H1 (cell line): ENCODE results near the gene BRS3. TPM values are rescaled to one million over a fixed set of nuclear protein-coding genes. Genes with fewer than 3 reads are reported as not detected.

ENCODE experiments used
- CTCF ChIA-PET: fragments of 300-600 bp; sonication (Branson Sonifier 250); formaldehyde crosslinking; loops from one replicate; lab custom pipeline; 2021; ENCODE audit not compliant: partially characterized antibody; lab: Charles Lee
- POLR2A ChIA-PET: fragments of 300-600 bp; sonication (Branson Sonifier 250); formaldehyde crosslinking; loops from one replicate; lab custom pipeline; 2021; ENCODE audit warnings: inconsistent platforms; ENCODE audit not compliant: partially characterized antibody; lab: Charles Lee
- DNase-seq, 2 experiments: peaks; one replicate each; pipeline versions ENCODE4 v3.0.0 to v3.0.0-alpha.2; 2010 to 2022; ENCODE audit warnings: low spot score in 2 of 2, low read depth in 1 of 2, mixed read lengths in 1 of 2
- FAIRE-seq: peaks from 2 replicates; lab custom pipeline; 2011; peaks lifted over from hg19 to GRCh38; lab: Jason Lieb, UNC
- H2AFZ ChIP-seq: 2 replicates; pipeline ENCODE4 v1.8.1; 2012; ENCODE audit warnings: low read length, inconsistent platforms
- H2AK5ac ChIP-seq: 2 replicates; pipeline ENCODE4 v1.6.1; 2013; ENCODE audit warnings: low read depth, low read length
- H2BK120ac ChIP-seq: replicated peaks from 2 replicates; pipeline ENCODE3; 2013; ENCODE audit warnings: low read depth, low read length, inconsistent platforms
- H2BK12ac ChIP-seq: 2 replicates; pipeline ENCODE4 v1.6.1; 2013; ENCODE audit warnings: low read depth, low read length
- H2BK15ac ChIP-seq: 2 replicates; pipeline ENCODE4 v1.6.1; 2013; ENCODE audit warnings: low read length
- H2BK20ac ChIP-seq: 2 replicates; pipeline ENCODE4 v1.6.1; 2013; ENCODE audit warnings: low read length
- H2BK5ac ChIP-seq: 2 replicates; pipeline ENCODE4 v1.6.1; 2013; ENCODE audit warnings: low read depth, low read length
- H3K14ac ChIP-seq: 2 replicates; pipeline ENCODE4 v1.6.1; 2013; ENCODE audit warnings: inconsistent platforms; ENCODE audit not compliant: insufficient read length
- H3K18ac ChIP-seq: 2 replicates; pipeline ENCODE4 v1.6.1; 2013; ENCODE audit warnings: low read length; ENCODE audit errors: extremely low read depth
- H3K23ac ChIP-seq: 2 replicates; pipeline ENCODE4 v1.6.1; 2013; ENCODE audit warnings: inconsistent platforms; ENCODE audit not compliant: insufficient read length
- H3K23me2 ChIP-seq: 2 replicates; pipeline ENCODE4 v1.6.1; 2013; ENCODE audit warnings: low read depth, low read length
- H3K27ac ChIP-seq: 2 replicates; pipeline ENCODE4 v1.6.1; 2011; ENCODE audit warnings: low read depth, low read length, inconsistent platforms
- H3K27me3 ChIP-seq, 4 experiments: replicated peaks in 1 of 4; 1 replicate in 1 of 4; 2 replicates in 3 of 4; pipeline versions ENCODE4 v1.6.1 to v1.8.1; 2011 to 2013; ENCODE audit warnings: low read length in 3 of 4, mild to moderate bottlenecking in 3 of 4, inconsistent platforms in 2 of 4, mixed read lengths in 2 of 4, moderate library complexity in 1 of 4; ENCODE audit not compliant: control insufficient read depth in 3 of 4, insufficient read depth in 3 of 4; ENCODE audit errors: extremely low read depth in 1 of 4
- H3K36me3 ChIP-seq, 4 experiments: 2 replicates each; pipeline versions ENCODE4 v1.6.1 to v1.8.1; 2011 to 2013; ENCODE audit warnings: mild to moderate bottlenecking in 4 of 4, low read length in 3 of 4, moderate library complexity in 2 of 4, control low read depth in 1 of 4, inconsistent platforms in 1 of 4; ENCODE audit not compliant: insufficient read depth in 4 of 4, control insufficient read depth in 2 of 4
- H3K4ac ChIP-seq: replicated peaks from 2 replicates; pipeline ENCODE3; 2013; ENCODE audit warnings: low read length, low read depth, mixed read lengths, inconsistent platforms; ENCODE audit not compliant: insufficient read length
- H3K4me1 ChIP-seq, 4 experiments: replicated peaks in 1 of 4; 1 replicate in 1 of 4; 2 replicates in 3 of 4; pipeline versions ENCODE4 v1.6.1 to v1.8.1; 2011 to 2013; ENCODE audit warnings: low read length in 3 of 4, inconsistent platforms in 2 of 4, mixed read lengths in 1 of 4; ENCODE audit not compliant: insufficient read depth in 4 of 4, control insufficient read depth in 3 of 4
- H3K4me2 ChIP-seq, 2 experiments: 2 replicates each; pipeline versions ENCODE4 v1.6.1 to v1.8.1; 2011 to 2013; ENCODE audit warnings: low read depth in 2 of 2, low read length in 2 of 2, control low read depth in 1 of 2, inconsistent platforms in 1 of 2, mild to moderate bottlenecking in 1 of 2; ENCODE audit not compliant: insufficient read depth in 1 of 2
- H3K4me3 ChIP-seq, 4 experiments: fragments of 200-600, 300-600 bp in 1 of 4; sonication (generic), shearing (Covaris generic), sonication (Bioruptor Twin) in 1 of 4; 2 replicates each; pipeline versions ENCODE4 v1.5.1 to v1.8.1; 2011 to 2016; ENCODE audit warnings: low read length in 4 of 4, low read depth in 3 of 4, control low read depth in 2 of 4, inconsistent platforms in 2 of 4, mild to moderate bottlenecking in 2 of 4, mixed read lengths in 1 of 4, moderate library complexity in 1 of 4; ENCODE audit not compliant: insufficient read depth in 2 of 4; ENCODE audit errors: extremely low read depth in 1 of 4
- H3K56ac ChIP-seq: replicated peaks from 2 replicates; pipeline ENCODE3; 2013; ENCODE audit warnings: low read depth, mild to moderate bottlenecking, mixed read lengths, low read length, inconsistent platforms; ENCODE audit not compliant: insufficient read length
- H3K79me1 ChIP-seq: 2 replicates; pipeline ENCODE4 v1.6.1; 2013; ENCODE audit warnings: low read depth, low read length, control low read depth
- H3K79me2 ChIP-seq, 2 experiments: 2 replicates each; pipeline versions ENCODE4 v1.6.1 to v1.8.1; 2012 to 2013; ENCODE audit warnings: low read length in 2 of 2, mild to moderate bottlenecking in 2 of 2, inconsistent platforms in 1 of 2; ENCODE audit not compliant: insufficient read depth in 2 of 2, control insufficient read depth in 1 of 2
- H3K9ac ChIP-seq, 4 experiments: replicated peaks in 1 of 4; 1 replicate in 1 of 4; 2 replicates in 3 of 4; pipeline versions ENCODE4 v1.6.1 to v1.8.1; 2011 to 2013; ENCODE audit warnings: low read depth in 3 of 4, low read length in 3 of 4, control low read depth in 2 of 4, mild to moderate bottlenecking in 2 of 4, moderate library complexity in 2 of 4, inconsistent platforms in 1 of 4; ENCODE audit errors: extremely low read depth in 1 of 4
- H3K9me3 ChIP-seq, 2 experiments: 2 replicates each; pipeline versions ENCODE4 v1.6.1 to v1.8.1; 2012 to 2013; ENCODE audit warnings: mild to moderate bottlenecking in 2 of 2, moderate library complexity in 2 of 2, control low read depth in 1 of 2, inconsistent platforms in 1 of 2, low read depth in 1 of 2, low read length in 1 of 2, mixed read lengths in 1 of 2; ENCODE audit not compliant: insufficient read depth in 2 of 2
- H4K20me1 ChIP-seq, 2 experiments: replicated peaks in 1 of 2; 2 replicates each; pipeline versions ENCODE3 to v1.8.1; 2011 to 2013; ENCODE audit warnings: inconsistent platforms in 2 of 2, low read length in 2 of 2, mild to moderate bottlenecking in 1 of 2; ENCODE audit not compliant: insufficient read depth in 2 of 2, control insufficient read depth in 1 of 2
- H4K5ac ChIP-seq: 2 replicates; pipeline ENCODE4 v1.6.1; 2013; ENCODE audit warnings: low read length, low read depth, mixed read lengths, inconsistent platforms; ENCODE audit not compliant: insufficient read length
- H4K8ac ChIP-seq: 2 replicates; pipeline ENCODE4 v1.8.0; 2013; ENCODE audit warnings: mild to moderate bottlenecking, moderate library complexity, low read length, inconsistent platforms; ENCODE audit not compliant: insufficient read depth; ENCODE audit errors: extremely low read depth
- H4K91ac ChIP-seq: replicated peaks from 2 replicates; pipeline ENCODE3; 2013; ENCODE audit warnings: low read length, mixed read lengths, inconsistent platforms; ENCODE audit not compliant: insufficient read length
- ATF2 ChIP-seq: IDR thresholded peaks from 2 replicates; pipeline ENCODE4 v1.6.1; 2012; ENCODE audit warnings: low read length, inconsistent platforms
- BACH1 ChIP-seq: IDR thresholded peaks from 2 replicates; pipeline ENCODE4 v1.6.1; 2012; ENCODE audit warnings: low read length, improper control_type of control experiment
- HDAC6 ChIP-seq: IDR thresholded peaks from one replicate; pipeline ENCODE4 v1.7.1; 2012; ENCODE audit warnings: low read depth, mild to moderate bottlenecking, inconsistent platforms, low read length, moderate library complexity
- MAFK ChIP-seq: IDR thresholded peaks from 2 replicates; pipeline ENCODE4 v1.6.1; 2012; ENCODE audit warnings: low read depth, mild to moderate bottlenecking, improper control_type of control experiment, low read length
- MAX ChIP-seq: IDR thresholded peaks from 2 replicates; pipeline ENCODE4 v1.6.1; 2012; ENCODE audit warnings: inconsistent platforms
- POLR2AphosphoS5 ChIP-seq: IDR thresholded peaks from 2 replicates; pipeline ENCODE4 v1.6.1; 2011; ENCODE audit warnings: low read depth, low read length
- RNF2 ChIP-seq: fragments of 200-900, 300-1000 bp; sonication (generic); IDR thresholded peaks from 2 replicates; pipeline ENCODE4 v1.7.1; 2016; ENCODE audit warnings: borderline replicate concordance, low read depth, mild to moderate bottlenecking, antibody characterized with exemption, low read length; ENCODE audit not compliant: poor library complexity, severe bottlenecking; ENCODE audit errors: missing control alignments
- SUZ12 ChIP-seq: fragments of 200-600 bp; sonication (generic); IDR thresholded peaks from 2 replicates; pipeline ENCODE4 v1.6.1; 2012; ENCODE audit warnings: mild to moderate bottlenecking, inconsistent platforms, low read length, moderate library complexity, mixed read lengths
- YY1 ChIP-seq: IDR thresholded peaks from 2 replicates; pipeline ENCODE4 v1.6.1; 2011; ENCODE audit warnings: low read depth, mild to moderate bottlenecking, low read length
- WGBS, 2 experiments: shearing (Covaris generic) in 1 of 2; methylation state at CpG; one replicate each; pipeline versions ENCODE4 v1.1.6 to v1.1.7; 2013 to 2015; ENCODE audit warnings: low lambda C conversion rate in 2 of 2, mixed read lengths in 2 of 2, inconsistent platforms in 1 of 2, low coverage in 1 of 2, missing lambda C conversion rate in 1 of 2; ENCODE audit not compliant: insufficient replicate concordance in 2 of 2, insufficient coverage in 1 of 2, insufficient read length in 1 of 2; ENCODE audit errors: extremely low coverage in 1 of 2, missing lambda C conversion rate in 1 of 2; 5-methylcytosine and 5-hydroxymethylcytosine counted together
- polyA plus RNA-seq, 7 experiments: library from polyadenylated mRNA; depleted of rRNA in 3 of 7; stranded (reverse) in 5 of 7; unstranded in 2 of 7; fragments of >200 nt in 5 of 7; fragments of 200-250 nt in 2 of 7; gene quantifications; 1 replicate in 5 of 7; 2 replicates in 1 of 7; 4 replicates in 1 of 7; pipeline versions ENCODE4 v1.2.1 to v1.2.3, GENCODE V29; 2011 to 2013; ENCODE audit warnings: missing spikeins in 2 of 7, mixed read lengths in 2 of 7
- total RNA-seq: library from RNA; stranded (reverse); fragmentation: NEBNext Ultra II Directional; extraction: Animal tissue kit (Norgen Biotek cat#: 25700); gene quantifications from 2 replicates; pipeline ENCODE4 v1.2.1, GENCODE V29; 2021

BRS3 gene
- total and polyA plus RNA-seq, 2 of the 8 experiments (the other 6 are each of a cell fraction or from before 2014, with no cell fraction given) = not detected

GRCh38 chrX:136496764-136497555 lies 9.2 kb downstream of the BRS3 start:
- WGBS, 2 experiments = 0% methylated on average over 14 of the region's 111 CpGs; no CpG with 5 or more reads in 1 of the 2 experiments
- POLR2A ChIA-PET = interaction anchor here (0.6 to 1.5 kb wide), 7 partner anchors 10 to 554 kb away, joined by 3 to 5 read pairs (median 3); no protein-coding TSS in a partner anchor
- H4K5ac ChIP-seq = peak overlapping the region; percentile 60
- CTCF ChIA-PET = interaction anchor here (0.6 kb wide), 1 partner anchor 37 kb away, joined by 3 read pairs; no protein-coding TSS in a partner anchor
- no peak overlapping the region for H2BK15ac ChIP-seq
- peak overlapping the region; percentile 56 to 78 (median 68) for H3K9ac ChIP-seq
- H2BK20ac ChIP-seq = no peak overlapping the region
- H3K18ac ChIP-seq = no peak overlapping the region
- peak overlapping the region; percentile 83 for H3K27ac ChIP-seq
- peaks cover 0 to 2% of the 10 kb centered on the region in 2 experiments for H4K20me1 ChIP-seq
- H3K27me3 ChIP-seq = no peaks in the 10 kb centered on the region
- peak overlapping the region; percentile 74 to 93 (median 81) for H3K4me3 ChIP-seq
- H3K4me1 ChIP-seq = no peaks in the 10 kb centered on the region
- DNase-seq = peak; percentile 41 to 72
- 0 out of 2 replicates have a peak overlapping the region, but pooled peaks have one; percentile 81 for H2AFZ ChIP-seq
- no peak for FAIRE-seq
- H3K79me1 ChIP-seq = no peaks in the 10 kb centered on the region
- H2AK5ac ChIP-seq = no peak overlapping the region
- H3K4ac ChIP-seq = no peak overlapping the region
- H3K4me2 ChIP-seq = peak overlapping the region; percentile 71 to 75
- peaks cover 4 to 21% (median 7%) of the 10 kb centered on the region in 4 experiments; a peak in 7 of 8 replicates for H3K36me3 ChIP-seq
- no peak overlapping the region for H4K91ac ChIP-seq
- no peaks in the 10 kb centered on the region for H3K9me3 ChIP-seq
- no peak overlapping the region; the same call in 1 of the 2 replicates for H2BK12ac ChIP-seq
- peaks cover 0 to 19% of the 10 kb centered on the region in 2 experiments; a peak in 3 of 4 replicates for H3K79me2 ChIP-seq
- no peaks in the 10 kb centered on the region for H3K23me2 ChIP-seq
- H4K8ac ChIP-seq = peak overlapping the region; percentile 97; the same call in 1 of the 2 replicates
- no peak overlapping the region for H2BK5ac ChIP-seq
- H3K14ac ChIP-seq = no peak overlapping the region
- H3K23ac ChIP-seq = no peak overlapping the region
- H2BK120ac ChIP-seq = no peak overlapping the region
- H3K56ac ChIP-seq = no peak overlapping the region
- peak; percentile 44; the same call in 1 of the 2 replicates for TF ChIP-seq MAX
- TF ChIP-seq MAFK = no peak
- no peak for TF ChIP-seq HDAC6
- no peak for TF ChIP-seq ATF2
- TF ChIP-seq POLR2AphosphoS5 = peak; percentile 46
- TF ChIP-seq SUZ12 = no peak
- TF ChIP-seq BACH1 = no peak
- TF ChIP-seq YY1 = peak; percentile 80
- TF ChIP-seq RNF2 = no peak
